Neural crest cell (in vitro differentiated cells): Measurements from ENCODE around the gene CLMP. TPM values are rescaled to one million over a fixed set of nuclear protein-coding genes. Genes with fewer than 3 reads are reported as not detected.

Experiments
- DNase-seq: peaks from one replicate; pipeline ENCODE4 v3.0.0; 2021; ENCODE audit warnings: low read depth, mixed read lengths, low spot score
- H3K27ac Mint-ChIP-seq: one replicate; pipeline ENCODE4 v1.8.0; 2021; ENCODE audit warnings: mild to moderate bottlenecking, mixed read lengths; ENCODE audit not compliant: unreplicated experiment
- H3K27me3 Mint-ChIP-seq: 2 replicates; pipeline ENCODE4 v1.8.0; 2021; ENCODE audit warnings: low read depth, mild to moderate bottlenecking, mixed read lengths
- H3K36me3 Mint-ChIP-seq: 2 replicates; pipeline ENCODE4 v1.8.0; 2021; ENCODE audit warnings: low read depth, mild to moderate bottlenecking, mixed read lengths
- H3K4me1 Mint-ChIP-seq: 2 replicates; pipeline ENCODE4 v1.8.0; 2021; ENCODE audit warnings: mixed read lengths
- H3K4me3 Mint-ChIP-seq: one replicate; pipeline ENCODE4 v1.8.0; 2021; ENCODE audit warnings: mild to moderate bottlenecking, mixed read lengths
- H3K9me3 Mint-ChIP-seq: 2 replicates; pipeline ENCODE4 v1.8.0; 2021; ENCODE audit warnings: mixed read lengths
- total RNA-seq: library from RNA; stranded (reverse); gene quantifications from 2 replicates; pipeline ENCODE4 v1.2.1, GENCODE V29; 2021
- TF ChIP-seq, protein P1 (sequence below): fragments of 200-600 bp; sonication (generic); conservative IDR thresholded peaks from 2 replicates; pipeline ENCODE4 v1.5.0; 2021; ENCODE audit warnings: antibody characterized with exemption, mild to moderate bottlenecking

The CLMP gene
- total RNA-seq, 1 donor from 2014 or later, result 4.3 TPM

DNA sequence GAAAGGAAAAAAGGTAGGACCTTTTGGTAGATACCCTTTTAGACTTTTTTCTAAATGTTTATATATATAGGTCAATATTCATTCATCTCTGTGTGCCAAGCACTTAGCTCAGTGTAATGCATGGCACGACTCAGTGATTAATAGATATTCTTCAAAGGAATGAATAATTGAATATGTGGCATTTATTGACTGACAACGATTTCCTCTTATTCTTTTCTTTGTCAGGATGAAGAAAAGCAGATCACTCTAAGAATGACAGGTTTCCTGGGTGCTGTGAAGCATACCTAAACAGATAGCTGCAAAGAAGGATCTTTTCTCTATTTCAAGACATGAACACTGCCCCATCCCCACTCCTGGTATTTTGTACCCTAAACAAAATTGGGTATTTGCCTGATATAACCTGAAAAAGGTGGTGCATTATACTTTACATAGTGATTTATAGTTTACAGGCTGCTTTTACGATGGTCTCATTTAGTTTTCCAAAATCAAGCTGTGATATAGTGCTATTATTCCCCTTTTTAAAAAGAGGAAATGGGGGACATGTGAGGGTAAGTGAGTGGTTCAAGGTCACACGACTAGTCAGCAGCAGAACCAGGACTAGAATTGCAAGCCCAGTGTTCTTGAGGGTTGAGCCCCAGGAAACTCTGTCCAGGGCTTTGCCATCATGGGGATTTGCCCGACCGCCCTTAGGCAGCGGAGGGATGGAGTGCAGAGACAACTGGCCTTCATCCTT is 32.9 kb upstream of the CLMP start:
- H3K4me3 Mint-ChIP-seq, result no peak overlapping the region
- no peak overlapping the region for H3K27ac Mint-ChIP-seq
- peaks cover 3% of the 10 kb centered on the region for H3K9me3 Mint-ChIP-seq
- H3K36me3 Mint-ChIP-seq, result no peaks in the 10 kb centered on the region
- DNase-seq, result no peak
- TF ChIP-seq, protein P1, sequence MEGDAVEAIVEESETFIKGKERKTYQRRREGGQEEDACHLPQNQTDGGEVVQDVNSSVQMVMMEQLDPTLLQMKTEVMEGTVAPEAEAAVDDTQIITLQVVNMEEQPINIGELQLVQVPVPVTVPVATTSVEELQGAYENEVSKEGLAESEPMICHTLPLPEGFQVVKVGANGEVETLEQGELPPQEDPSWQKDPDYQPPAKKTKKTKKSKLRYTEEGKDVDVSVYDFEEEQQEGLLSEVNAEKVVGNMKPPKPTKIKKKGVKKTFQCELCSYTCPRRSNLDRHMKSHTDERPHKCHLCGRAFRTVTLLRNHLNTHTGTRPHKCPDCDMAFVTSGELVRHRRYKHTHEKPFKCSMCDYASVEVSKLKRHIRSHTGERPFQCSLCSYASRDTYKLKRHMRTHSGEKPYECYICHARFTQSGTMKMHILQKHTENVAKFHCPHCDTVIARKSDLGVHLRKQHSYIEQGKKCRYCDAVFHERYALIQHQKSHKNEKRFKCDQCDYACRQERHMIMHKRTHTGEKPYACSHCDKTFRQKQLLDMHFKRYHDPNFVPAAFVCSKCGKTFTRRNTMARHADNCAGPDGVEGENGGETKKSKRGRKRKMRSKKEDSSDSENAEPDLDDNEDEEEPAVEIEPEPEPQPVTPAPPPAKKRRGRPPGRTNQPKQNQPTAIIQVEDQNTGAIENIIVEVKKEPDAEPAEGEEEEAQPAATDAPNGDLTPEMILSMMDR, result no peak
- peaks cover 30% of the 10 kb centered on the region for H3K4me1 Mint-ChIP-seq
- peaks cover 2% of the 10 kb centered on the region for H3K27me3 Mint-ChIP-seq

DNA sequence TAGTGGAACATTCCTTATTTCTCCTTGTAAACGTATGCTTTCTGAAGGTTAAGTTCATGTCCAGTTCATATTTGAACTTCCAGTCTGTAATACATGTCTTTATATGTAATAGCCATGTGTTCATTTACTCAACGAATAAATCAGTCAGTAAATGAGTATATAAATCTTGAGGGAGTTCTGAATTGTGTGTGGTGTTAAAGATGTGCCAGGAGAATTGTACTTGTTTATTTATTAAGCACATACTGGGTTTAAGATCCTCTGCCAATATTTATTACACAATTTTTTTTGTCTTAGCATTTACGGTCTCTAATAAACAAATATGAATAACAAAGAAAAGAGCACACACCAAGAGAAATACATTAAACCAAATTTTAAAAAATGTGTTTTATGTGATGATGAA is 26.5 kb upstream of the CLMP start:
- no peak overlapping the region for H3K4me3 Mint-ChIP-seq
- peaks cover 11% of the 10 kb centered on the region for H3K9me3 Mint-ChIP-seq
- H3K36me3 Mint-ChIP-seq, result no peaks in the 10 kb centered on the region
- DNase-seq, result no peak
- H3K27ac Mint-ChIP-seq, result no peak overlapping the region
- no peaks in the 10 kb centered on the region for H3K27me3 Mint-ChIP-seq
- H3K4me1 Mint-ChIP-seq, result peaks cover 22% of the 10 kb centered on the region
- TF ChIP-seq, protein P1, result no peak

DNA sequence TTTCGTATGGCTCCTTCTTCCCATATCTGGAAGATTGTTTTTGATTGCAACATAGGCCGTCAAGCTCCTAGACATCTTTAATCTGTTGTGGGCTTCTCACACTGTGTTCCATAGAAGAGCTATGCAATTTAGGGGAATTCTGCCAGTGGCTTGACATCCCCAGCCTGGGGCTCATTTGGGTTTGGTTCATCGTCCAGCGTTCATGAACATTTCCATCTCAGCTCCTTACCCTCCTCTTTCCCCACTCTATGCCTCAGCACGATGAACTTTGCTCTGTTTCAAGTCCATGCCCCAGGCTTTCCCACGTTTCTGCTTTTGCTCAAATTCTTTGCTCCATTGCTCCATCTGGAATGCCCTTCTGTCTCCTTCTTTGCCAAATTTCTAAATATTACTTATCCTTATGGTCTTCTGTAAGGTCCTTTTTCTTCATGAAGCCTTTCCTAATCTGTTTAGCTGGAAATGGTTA is 26.1 kb upstream of the CLMP start:
- Mint-ChIP-seq H3K9me3 (peaks cover 11% of the 10 kb centered on the region), H3K36me3 (no peaks in the 10 kb centered on the region), H3K27ac (no peak overlapping the region), H3K4me3 (no peak overlapping the region), H3K27me3 (no peaks in the 10 kb centered on the region), H3K4me1 (peaks cover 22% of the 10 kb centered on the region)
- TF ChIP-seq, protein P1, result no peak
- no peak for DNase-seq

DNA sequence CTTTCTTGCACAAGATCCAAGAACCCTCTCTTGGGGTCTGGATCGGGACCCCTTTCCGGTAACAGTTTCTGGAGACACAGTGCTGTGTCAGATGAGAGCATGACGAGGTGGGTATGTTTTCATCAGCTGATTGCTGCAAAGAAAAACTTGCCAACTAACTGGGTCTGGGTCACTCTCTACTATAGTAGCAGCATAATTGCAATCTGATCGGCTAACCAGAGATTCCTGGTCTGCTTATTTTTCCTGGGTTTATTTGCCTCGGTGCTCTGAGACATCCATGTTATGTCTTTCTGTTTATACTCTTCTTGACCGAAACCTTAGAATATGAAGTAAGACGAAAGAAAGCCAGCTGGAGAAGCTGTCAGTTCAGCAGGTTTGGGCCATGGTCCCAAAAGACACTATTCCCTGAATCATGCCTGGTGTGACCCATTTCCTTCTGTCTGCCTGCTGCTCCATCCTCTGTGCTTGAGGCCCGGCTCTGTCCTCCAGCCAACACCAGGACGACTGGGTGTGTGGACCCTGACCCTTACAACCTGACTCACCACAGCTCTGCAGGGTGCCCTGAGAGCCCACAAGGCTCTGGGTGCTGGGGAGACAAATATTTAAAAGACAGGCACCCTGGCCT is 24.1 kb upstream of the CLMP start:
- DNase-seq, result no peak
- no peak overlapping the region for H3K27ac Mint-ChIP-seq
- H3K4me1 Mint-ChIP-seq, result peaks cover 15% of the 10 kb centered on the region
- H3K27me3 Mint-ChIP-seq, result no peaks in the 10 kb centered on the region
- TF ChIP-seq, protein P1, result no peak
- H3K4me3 Mint-ChIP-seq, result no peak overlapping the region
- peaks cover 11% of the 10 kb centered on the region for H3K9me3 Mint-ChIP-seq
- no peaks in the 10 kb centered on the region for H3K36me3 Mint-ChIP-seq

DNA sequence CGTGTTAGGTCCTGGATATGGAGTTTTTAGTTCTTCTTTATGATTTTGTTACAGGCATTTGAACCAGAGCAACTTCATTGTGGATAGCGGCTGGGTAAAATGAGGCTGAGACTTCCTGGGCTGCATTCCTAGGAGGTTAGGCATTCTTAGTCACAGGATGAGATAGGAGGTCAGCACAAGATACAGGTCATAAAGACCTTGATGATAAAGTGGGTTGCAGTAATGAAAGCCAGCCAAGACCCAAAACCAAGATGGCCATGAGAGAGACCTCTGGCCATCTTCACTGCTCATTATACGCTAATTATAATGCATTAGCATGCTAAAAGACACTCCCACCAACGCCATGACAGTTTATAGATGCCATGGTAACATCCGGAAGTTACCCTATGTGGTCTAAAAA is 23.4 kb upstream of the CLMP start:
- Mint-ChIP-seq H3K9me3 (peaks cover 11% of the 10 kb centered on the region), H3K27me3 (no peaks in the 10 kb centered on the region), H3K36me3 (no peaks in the 10 kb centered on the region), H3K27ac (no peak overlapping the region), H3K4me3 (no peak overlapping the region), H3K4me1 (peaks cover 11% of the 10 kb centered on the region)
- no peak for DNase-seq
- TF ChIP-seq, protein P1, result no peak
